SU-DHL-6 (cell line): ENCODE results near the gene MRPS27.

ENCODE experiments used
- EZH2phosphoT487 ChIP-seq: fragments of 200-600 bp; sonication (generic), shearing (Covaris generic); conservative IDR thresholded peaks from 2 replicates; pipeline ENCODE4 v1.6.1; 2018; ENCODE audit warnings: mild to moderate bottlenecking, antibody characterized with exemption, low read length, moderate library complexity, mixed read lengths
- TF ChIP-seq, protein P1 (sequence below): fragments of 200-600 bp; sonication (generic); IDR thresholded peaks from one replicate; pipeline ENCODE4 v1.5.1; 2017; ENCODE audit warnings: antibody characterized with exemption, mild to moderate bottlenecking, low read length, moderate library complexity; ENCODE audit not compliant: insufficient read depth, poor library complexity, severe bottlenecking

DNA sequence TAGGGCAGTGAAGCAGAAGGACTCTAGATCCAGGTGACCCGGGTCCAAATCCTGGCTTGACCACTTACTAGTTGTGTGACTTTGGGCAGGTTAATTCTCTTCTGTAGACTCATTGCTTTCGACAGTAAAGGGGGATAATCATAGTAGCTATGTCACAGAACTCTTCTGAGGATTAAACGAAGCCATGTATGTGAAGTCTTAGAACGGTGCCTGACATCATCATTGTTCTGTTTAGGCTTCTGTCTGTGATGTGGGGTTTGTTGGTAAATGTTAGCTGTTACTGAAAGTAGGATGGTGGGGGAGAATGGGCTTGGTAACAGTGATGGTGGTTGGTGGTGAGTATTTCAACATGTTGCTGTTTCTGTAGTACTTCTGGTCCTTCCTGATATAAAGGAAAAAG lies 139.1 kb downstream of the MRPS27 start:
- TF ChIP-seq, protein P1, sequence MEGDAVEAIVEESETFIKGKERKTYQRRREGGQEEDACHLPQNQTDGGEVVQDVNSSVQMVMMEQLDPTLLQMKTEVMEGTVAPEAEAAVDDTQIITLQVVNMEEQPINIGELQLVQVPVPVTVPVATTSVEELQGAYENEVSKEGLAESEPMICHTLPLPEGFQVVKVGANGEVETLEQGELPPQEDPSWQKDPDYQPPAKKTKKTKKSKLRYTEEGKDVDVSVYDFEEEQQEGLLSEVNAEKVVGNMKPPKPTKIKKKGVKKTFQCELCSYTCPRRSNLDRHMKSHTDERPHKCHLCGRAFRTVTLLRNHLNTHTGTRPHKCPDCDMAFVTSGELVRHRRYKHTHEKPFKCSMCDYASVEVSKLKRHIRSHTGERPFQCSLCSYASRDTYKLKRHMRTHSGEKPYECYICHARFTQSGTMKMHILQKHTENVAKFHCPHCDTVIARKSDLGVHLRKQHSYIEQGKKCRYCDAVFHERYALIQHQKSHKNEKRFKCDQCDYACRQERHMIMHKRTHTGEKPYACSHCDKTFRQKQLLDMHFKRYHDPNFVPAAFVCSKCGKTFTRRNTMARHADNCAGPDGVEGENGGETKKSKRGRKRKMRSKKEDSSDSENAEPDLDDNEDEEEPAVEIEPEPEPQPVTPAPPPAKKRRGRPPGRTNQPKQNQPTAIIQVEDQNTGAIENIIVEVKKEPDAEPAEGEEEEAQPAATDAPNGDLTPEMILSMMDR: no peak
- no peak for TF ChIP-seq EZH2phosphoT487
